Measurements from ENCODE around the gene BAX.

The BAX gene

DNA sequence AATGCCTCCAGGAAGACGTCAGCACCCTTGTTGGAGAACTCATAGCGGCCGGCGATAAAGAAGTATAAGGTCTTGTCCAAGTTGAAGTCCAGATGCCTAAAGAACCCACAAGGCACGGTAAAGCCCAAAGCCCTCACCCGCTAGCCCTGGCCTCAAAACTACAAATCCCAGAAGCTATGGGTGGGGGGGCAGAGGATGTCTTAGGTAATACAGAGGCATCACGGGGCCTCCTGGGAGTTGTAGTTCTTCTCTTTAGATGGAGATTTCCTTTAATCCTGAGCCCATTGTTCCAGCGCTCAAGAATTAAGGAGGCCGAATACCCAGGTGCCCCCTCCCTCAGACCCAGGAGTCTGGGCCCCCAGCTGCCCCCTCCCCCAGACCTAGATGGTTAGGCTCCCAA is 27.6 kb downstream of the BAX start:
- TF ChIP-seq, protein P1, sequence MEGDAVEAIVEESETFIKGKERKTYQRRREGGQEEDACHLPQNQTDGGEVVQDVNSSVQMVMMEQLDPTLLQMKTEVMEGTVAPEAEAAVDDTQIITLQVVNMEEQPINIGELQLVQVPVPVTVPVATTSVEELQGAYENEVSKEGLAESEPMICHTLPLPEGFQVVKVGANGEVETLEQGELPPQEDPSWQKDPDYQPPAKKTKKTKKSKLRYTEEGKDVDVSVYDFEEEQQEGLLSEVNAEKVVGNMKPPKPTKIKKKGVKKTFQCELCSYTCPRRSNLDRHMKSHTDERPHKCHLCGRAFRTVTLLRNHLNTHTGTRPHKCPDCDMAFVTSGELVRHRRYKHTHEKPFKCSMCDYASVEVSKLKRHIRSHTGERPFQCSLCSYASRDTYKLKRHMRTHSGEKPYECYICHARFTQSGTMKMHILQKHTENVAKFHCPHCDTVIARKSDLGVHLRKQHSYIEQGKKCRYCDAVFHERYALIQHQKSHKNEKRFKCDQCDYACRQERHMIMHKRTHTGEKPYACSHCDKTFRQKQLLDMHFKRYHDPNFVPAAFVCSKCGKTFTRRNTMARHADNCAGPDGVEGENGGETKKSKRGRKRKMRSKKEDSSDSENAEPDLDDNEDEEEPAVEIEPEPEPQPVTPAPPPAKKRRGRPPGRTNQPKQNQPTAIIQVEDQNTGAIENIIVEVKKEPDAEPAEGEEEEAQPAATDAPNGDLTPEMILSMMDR (conservative IDR thresholded peaks at IDR 0.05), result no peak
- TF ChIP-seq ZFX (IDR thresholded peaks at IDR 0.05), result no peak
- no peak overlapping the region for H3K27ac ChIP-seq

DNA sequence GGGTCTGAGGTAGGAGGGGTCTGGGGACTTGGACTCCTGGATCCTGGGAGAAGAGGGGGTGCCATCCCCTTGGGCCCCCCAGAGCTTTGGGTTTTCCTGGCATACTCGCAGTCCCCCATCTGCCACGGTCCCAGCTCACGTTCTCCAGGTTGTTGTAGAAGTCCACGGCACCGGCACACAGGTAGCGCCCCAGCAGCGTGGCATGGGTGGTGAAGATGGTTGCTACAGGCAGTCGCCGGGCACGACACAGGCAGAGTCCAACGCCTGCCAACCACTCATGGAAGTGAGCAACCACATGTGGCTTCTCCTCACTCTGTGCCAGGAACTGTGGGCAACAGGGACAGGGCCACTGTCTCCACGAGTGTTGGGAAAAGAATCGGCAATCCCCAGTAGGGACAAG is 31.0 kb downstream of the BAX start:
- H3K27ac ChIP-seq, result no peak overlapping the region
- TF ChIP-seq, protein P1 (conservative IDR thresholded peaks at IDR 0.05), result no peak
- no peak for TF ChIP-seq ZFX (IDR thresholded peaks at IDR 0.05)

DNA sequence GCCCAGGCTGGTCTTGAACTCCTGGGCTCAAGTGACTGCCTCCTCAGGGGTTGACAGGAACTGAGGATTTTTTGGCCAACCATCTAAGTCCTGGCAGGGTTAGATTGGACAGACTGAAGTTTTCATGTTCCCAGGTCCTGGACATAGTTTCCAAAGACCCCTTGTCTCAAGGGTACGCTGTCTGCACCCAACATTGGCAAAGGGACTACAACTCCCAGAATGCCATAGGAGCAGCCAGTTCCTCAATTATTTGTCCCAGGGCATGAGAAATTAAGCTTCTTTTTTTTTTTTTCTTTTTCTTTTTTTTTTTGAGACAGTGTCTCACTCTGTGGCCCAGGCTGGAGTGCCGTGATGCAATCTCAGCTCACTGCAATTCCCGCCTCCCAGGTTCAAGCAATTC is 31.5 kb downstream of the BAX start:
- no peak for TF ChIP-seq ZFX (IDR thresholded peaks at IDR 0.05)
- TF ChIP-seq, protein P1 (conservative IDR thresholded peaks at IDR 0.05), result no peak
- no peak overlapping the region for H3K27ac ChIP-seq

DNA sequence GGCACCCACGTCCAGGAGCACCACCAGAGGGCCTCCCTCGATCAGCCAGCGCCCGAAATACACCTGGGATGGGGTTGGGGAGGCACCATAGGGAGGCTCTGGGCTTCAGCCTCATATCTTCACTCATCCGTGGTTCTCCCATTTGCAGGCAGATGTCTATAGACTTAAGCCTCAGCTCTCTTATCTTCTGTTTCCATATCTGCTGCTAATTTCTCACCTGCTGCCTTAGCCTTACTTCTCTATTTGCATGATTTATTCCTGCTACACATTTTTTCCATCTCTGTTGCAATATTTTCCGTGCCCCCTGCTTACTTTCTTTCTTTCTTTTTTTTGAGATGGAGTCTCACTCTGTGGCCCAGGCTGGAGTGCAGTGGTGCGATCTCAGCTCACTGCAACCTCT is 32.6 kb downstream of the BAX start:
- TF ChIP-seq, protein P1 (conservative IDR thresholded peaks at IDR 0.05), result no peak
- no peak for TF ChIP-seq ZFX (IDR thresholded peaks at IDR 0.05)
- H3K27ac ChIP-seq, result no peak overlapping the region

DNA sequence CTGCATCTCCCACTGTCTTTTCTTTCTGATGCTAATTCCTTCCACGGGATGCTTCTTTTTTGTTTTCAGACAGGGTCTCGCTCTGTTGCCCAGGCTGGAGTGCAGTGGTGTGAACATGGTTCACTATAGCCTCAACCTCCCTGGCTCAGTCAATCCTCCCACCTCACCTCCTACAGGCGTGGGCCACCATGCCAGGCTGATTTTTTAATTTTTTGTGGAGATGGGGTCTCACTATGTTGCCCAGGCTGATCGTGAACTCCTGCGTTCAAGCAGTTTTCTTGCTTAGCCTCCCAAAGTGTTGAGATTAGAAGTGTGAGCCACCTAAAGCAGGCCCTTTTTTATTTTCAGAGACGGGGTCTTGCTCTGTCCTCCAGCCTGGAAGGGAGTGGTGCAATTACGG is 33.6 kb downstream of the BAX start:
- no peak for TF ChIP-seq ZFX (IDR thresholded peaks at IDR 0.05)
- TF ChIP-seq, protein P1 (conservative IDR thresholded peaks at IDR 0.05), result no peak
- H3K27ac ChIP-seq, result no peak overlapping the region

DNA sequence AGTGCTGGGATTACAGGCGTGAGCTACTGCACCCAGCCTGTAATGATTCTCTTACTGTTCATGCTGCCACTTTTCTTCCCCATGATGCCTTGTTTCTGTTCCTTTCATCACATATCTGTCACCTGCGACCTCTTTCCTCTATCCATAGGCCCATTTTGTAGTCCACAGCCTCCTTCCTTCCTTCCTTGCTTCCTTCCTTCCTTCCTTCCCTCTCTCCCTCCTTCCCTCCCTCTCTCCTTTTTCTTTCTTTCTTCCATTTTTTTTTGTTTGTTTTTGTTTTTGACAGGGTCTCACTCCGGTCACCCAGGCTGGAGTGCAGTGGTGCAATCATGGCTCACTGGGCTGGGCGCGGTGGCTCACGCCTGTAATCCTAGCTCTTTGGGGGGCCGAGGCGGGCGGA is 34.2 kb downstream of the BAX start:
- TF ChIP-seq, protein P1 (conservative IDR thresholded peaks at IDR 0.05), result no peak
- TF ChIP-seq ZFX (IDR thresholded peaks at IDR 0.05), result no peak

DNA sequence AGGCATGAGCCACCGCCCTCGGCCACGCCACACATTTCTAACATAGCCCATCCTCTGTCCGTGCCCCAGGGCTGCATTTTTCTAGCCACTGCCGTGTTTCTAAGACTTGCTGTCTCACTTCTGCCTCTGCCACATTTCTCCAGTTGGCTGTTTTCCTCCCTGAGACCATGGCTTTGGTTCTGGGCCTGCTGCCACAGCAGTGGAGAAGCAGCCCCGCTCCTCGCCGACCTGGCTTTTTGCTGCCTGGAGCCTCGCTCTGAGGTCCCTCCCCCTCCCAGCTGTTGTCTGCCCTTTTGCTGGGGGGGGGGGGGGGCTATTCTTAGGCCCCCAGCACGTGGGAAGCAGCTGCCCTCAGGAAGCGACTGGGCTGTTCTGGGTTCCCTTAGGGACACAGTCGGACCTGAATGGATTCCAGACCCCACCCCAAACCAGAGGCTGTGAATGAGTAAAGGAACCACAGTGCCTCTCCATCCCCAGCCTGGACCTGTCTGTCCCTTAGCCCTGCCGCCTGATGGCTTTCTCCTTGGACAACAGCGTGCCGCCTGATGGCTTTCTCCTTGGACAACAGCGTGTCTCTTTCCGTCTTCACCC is 35.1 kb downstream of the BAX start:
- H3K27ac ChIP-seq, result no peak overlapping the region

More for the DNA sequence above, 34.2 kb downstream of the BAX start:
- no peak overlapping the region for H3K27ac ChIP-seq

More for the DNA sequence above, 35.1 kb downstream of the BAX start:
- TF ChIP-seq, protein P1 (conservative IDR thresholded peaks at IDR 0.05), result no peak

All from C4-2B (cell line).